EL (cell line): ENCODE data around the gene SPEN.

Source experiments
- DNase-seq: peaks from one replicate; pipeline ENCODE4 v3.0.0-alpha.2; 2016

SPEN gene

DNA sequence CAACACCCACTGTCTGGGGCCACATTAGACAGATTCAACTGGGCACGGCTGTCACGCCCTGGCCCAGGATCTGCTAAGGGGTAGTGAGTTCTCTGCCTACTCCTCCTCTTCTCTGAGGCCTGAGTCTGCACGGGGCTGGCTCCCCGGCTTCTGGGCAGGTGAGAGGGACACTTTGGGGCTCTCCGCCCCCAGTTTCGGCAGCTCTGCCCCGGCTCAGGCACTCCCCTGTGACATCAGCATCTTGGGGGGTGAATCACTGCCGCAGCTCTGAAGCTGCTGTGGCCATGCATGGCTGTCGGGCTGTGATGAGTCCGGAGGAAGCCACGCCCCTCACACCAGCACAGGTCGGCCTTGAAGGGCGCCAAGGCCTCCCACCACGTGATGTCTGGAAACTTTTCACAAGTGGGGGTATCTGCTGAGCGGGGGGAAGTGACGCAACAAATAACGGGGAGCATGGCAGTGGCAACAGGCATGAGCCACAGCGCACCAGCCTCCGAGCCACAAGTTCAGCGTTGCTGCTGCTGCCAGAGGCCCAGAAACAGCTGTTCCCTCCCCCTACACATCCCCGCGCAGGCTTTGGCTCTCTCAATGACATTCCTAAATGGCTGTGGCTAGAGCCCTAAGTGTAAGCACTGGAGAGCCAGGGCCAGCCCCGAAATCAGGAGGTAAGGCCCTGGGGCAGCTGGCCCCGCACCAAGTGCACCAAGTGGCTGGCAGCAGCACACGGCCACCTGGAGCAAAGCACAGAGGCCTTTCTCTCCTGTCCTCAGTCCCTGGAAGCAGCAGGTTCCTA lies 102.1 kb downstream of the SPEN start:
- DNase-seq, result peak; percentile 99

DNA sequence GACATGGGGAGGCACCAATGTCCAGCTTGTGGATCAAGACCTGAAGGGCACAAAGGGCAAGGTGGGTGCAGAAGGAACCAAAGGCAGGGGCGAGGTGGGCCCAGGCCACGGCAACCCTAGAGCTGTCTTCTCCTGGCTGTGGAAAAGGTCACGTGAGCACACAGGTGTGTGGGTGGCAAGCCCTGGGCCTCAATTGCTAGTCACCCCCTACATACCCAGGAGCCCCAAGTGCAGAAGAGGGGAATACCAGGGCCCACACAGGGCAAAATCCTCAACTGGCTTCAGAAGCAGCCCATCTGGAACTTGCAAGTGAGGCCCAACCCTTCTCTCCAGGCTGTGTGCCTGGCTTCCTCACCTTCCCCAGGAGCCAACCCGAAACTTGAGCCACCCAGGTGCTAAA lies 102.8 kb downstream of the SPEN start:
- DNase-seq, result no peak

DNA sequence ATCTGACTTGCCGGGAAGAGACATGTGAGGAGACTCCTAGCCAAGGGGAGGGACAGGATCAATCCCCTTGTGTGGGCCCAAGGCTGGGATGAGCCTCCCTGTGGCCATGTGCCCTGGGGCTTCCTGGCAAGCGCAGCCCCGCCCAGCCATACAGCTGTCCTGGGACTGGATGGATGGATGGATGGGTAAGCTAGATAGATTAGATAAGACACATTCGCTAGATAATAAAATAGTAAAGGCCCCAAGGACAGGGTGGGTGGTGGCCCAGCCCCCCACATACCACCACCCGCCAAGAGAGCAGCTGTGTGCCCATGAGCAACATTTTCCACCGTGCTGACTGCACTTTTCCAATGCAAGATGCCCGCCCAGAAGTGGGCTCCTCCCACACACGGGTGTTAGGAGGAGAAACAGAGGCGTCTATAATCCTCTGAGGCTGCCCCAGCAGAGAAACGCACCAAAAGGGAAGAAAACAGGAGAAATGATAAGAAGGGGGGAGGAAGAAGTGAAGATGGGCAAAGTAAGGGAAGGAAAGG lies 103.3 kb downstream of the SPEN start:
- peak; percentile 69 for DNase-seq

DNA sequence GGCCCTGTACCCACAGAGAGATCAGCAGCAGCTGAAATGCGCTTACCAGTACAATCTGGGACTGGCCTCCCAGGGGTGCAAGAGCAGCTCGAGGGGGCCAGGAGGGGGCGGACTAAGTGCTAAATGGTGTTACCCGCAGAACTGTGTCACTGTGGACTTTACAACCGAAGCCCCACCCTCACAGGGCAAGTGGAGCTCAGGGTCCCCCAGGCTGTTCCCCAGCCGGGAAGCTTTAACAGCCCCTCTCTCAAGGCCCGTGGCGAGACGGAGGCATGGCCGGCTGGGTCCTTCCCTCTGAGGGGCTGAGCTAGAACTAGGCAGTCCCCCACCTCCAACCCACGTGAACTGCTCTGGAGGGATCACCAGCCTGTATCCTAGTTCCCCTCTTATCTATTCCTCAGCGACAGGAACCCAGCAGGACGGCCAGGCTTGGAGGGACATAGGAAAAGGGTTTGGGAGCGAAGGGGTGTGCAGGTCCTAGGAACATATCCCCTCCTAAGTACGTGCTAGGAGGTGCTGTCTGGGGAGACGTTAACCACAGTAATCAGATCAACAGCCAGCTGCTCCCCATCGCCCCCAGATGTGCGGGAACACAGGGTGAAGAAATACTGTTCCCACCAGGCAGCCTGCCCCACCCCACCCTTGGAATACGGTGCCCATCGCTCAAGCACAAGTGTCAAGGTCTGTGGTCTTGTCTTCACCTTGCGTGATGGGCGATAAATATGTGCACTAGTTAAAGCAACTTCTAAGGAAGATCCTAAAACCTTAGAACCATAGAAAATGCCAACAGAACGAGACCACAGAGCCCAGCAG lies 104.0 kb downstream of the SPEN start:
- DNase-seq, result no peak

DNA sequence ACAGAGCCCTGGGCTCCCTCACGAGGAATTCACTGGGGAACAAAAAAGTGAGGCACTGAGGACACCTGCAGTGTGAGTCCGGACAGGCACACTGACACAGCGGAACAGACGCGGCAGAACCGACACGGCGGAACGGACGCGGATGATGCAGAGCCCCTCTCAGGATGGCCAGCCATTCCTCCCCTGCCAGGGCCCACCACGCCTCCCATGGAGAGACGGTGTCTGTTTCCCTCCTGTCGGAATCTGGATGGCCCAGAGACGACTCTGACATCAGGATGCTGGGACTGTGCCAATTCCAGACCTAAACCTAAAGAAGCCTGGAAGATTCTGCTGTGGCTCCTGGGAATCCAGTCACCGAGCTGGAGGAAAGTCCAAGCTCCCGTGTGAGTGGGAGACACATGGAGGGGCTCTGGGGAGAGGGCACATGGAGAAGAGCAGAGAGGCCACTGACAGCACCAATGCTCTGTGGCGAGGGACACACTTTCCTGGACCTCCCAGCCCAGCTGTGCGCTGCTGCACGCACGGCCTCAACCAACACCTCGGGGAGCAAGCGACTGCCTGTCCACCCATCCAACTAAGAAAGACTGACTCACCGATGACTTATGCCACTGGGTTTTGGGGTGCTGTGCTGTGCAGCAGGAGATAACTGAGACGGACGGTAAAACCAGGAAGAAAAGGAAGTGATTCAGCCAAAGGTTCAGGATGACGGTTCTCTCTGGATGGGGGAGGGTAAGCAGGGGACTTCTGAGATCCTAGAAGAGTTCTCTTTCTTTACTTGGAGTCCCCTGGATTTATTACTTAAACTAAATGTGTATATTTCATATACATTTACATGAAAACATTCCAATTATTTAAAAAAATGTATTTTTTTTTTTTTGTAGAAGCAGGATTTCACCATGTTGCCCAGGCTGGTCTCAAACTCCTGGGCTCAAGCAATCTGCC lies 105.1 kb downstream of the SPEN start:
- peak; percentile 99 for DNase-seq

DNA sequence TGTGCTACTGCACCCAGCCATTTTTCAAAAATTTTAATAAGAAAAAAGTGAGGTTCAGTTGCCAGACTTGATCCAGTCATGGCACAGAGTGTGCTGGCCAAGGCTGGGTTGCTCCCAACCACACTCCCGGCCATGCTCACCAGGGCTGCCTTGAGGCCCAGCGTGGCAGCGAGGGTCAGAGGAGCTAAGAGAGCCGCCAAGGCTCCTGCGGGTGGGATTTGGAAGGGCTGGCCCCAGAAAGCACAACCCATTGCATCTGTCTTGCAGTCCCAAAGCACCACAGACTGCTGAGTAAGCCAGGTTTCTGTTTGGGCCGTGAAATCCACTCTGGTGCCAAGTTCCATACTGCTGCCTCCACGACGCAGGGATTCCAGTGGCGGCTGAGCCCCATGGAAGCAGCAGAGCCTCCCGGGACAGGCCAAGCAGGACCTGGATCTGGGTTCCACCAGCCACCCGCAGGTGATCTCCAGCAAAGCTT lies 105.8 kb downstream of the SPEN start:
- DNase-seq, result no peak

DNA sequence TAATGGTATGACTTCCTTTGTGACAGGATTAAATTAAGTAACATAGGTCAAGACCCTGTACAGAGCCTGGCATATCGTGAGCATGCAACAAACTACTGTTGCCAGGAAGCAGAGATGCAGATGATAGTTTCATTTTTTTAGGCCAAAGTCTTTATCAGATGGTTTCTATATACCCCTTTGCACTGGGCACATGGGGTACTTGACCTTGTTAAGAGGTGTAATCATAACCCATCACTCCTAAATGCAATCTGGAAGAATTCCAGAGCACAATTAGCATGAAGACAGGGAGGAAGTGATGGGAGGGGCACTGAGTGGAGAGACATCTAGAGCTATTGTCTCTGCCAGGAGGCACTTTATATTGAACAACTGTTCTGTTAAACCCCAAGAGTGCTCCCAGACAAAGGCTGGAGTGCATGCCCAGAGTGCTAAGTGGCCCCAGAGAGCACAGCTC lies 106.3 kb downstream of the SPEN start:
- no peak for DNase-seq

DNA sequence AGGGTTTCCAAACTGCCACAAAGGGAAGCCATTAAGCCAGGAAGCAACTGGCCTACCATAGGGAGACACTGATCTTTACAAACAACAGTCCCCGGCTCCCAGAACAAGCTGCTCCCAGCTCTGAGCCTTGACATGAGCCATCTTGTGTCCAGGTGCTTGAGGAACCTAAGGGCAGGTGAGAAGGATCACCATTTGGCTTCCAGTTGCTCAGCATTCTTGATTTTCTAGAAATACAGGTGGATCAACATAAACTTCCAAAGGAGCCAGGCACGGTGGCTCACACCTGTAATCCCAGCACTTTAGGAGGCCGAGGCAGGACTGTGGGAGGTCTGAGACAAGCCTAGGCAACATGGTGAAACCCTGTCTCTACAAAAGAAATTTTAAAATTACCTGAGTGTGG lies 106.8 kb downstream of the SPEN start:
- no peak for DNase-seq

DNA sequence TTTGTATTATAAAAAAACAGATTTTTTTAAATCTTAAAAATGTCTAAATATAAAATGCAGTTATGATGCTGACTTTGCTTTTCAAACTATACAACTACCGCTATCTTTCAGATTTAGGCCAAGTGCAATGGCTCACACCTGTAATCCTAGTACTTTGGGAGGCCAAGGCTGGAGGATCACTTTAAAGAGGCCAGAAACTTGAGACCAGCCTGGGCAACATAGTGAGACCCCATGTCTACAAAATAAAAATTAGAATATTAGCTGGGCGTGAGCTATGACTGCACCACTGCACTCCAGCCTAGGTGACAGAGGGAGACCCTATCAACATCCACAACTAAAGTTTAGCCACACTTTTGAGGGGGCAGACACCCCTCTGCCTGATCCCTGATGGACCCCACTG lies 108.0 kb downstream of the SPEN start:
- DNase-seq, result no peak

DNA sequence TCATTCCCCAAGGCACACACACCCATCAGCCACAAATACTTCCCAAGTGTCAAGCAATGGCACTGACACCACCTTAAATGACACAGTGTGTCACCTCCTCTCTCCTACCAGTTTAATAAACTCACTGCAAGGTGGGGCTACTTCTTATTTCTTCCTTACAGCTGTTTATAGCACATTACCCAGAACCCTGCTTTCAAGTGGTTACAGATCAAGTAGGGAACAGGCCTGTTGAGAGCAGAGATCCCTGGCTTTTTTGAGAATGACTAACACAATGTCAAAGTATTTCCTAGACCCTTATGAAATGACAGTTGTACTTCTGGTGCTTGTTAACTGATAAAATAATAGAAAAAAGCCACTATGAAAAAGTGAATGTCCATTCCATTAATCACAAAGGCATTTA lies 108.6 kb downstream of the SPEN start:
- DNase-seq, result peak; percentile 66

DNA sequence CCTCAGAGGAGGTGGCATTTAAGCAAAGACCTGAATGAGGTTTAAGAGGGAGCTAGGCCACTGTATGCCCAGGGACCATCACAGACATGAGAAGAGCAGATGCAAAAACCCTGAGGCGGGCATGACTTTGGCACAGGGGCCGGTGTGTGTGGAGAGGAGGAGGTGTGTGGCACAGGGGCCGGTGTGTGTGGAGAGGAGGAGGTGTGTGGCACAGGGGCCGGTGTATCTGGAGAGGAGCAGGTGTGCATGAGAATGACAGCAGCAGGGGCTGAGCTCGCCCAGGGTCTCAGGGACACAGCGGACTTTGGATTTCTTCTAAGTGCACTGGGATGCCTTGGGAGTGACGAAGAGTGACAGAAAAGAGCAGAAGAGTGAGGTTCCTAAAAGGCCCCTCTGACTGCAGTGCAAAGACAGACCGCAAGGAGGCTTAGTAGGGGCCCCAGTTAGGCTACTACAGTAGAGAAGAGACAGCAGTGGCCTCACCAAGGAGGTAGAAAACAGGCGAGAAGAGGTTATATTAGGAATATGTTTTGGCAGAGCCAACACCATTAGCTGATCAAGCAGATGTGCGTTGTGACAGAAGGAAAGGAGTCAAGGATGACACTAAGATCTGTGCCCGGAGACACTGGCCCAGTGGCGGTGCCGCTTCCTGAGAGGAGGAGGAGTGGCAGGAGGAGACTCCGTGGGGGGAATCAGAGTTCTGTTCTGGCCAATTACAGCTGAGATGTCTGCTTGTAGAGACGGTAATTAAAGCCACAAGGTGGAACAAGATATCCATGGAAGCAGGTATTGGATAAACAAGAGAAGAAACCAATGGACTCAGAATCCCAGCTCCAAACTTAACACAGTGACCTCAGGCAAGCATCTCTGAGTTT lies 110.0 kb downstream of the SPEN start:
- DNase-seq, result no peak

DNA sequence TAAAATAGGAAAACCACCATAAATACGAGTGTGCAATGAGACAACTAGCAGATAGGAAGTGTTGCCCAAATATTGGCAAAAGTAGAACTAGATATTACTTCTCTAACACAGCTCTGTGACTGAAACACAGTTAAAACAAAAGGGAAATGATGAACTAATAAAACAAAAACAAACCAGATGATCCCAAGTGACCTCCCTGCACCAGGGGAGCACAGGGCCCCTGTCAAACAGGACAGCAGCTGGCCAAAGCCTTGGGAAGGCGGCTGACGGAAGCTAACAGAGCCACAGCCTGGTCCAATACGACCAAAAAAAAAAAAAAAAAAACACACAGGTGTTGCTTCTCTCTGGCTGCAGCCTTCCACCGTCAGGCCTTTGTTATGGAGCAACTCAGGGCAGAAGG lies 110.6 kb downstream of the SPEN start:
- no peak for DNase-seq

DNA sequence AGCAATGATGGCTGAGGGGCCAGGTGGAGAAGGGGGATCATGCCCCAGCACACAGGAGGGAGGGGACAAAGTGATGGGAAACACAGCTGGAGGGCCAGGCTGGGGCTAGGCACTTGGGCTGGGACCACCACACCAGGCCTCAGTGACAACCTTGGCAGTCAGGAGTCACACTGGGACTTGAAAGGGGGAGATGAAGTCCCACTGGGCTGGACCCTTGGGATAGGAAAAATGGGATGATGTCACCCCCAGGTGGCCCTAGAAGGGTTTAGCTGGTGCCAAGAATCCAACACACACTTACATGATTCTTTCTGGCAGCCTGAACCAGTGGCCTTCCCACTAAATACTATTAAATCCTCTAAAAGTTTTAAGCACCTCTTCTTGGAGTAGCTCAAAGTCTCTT lies 111.3 kb downstream of the SPEN start:
- peak; percentile 26 for DNase-seq

DNA sequence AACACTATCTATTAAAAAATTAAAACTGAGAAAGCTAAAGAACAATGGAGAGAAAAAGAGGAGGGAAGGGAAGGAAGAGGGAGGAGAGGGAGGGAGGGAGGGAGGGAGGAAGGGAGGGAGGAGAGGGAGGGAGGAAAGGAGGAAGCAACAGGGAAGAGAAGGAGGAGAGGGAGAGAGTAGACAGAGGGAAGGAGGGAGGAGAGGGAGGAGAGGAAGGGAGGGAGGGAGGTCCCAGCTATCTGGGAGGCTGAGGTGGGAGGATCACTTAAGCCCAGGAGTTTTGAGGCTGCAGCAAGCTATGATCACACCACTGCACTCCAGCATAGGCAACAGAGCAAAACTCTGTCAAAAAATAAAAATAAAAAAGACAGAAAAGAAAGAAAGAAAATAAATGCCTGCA lies 111.9 kb downstream of the SPEN start:
- DNase-seq, result no peak

DNA sequence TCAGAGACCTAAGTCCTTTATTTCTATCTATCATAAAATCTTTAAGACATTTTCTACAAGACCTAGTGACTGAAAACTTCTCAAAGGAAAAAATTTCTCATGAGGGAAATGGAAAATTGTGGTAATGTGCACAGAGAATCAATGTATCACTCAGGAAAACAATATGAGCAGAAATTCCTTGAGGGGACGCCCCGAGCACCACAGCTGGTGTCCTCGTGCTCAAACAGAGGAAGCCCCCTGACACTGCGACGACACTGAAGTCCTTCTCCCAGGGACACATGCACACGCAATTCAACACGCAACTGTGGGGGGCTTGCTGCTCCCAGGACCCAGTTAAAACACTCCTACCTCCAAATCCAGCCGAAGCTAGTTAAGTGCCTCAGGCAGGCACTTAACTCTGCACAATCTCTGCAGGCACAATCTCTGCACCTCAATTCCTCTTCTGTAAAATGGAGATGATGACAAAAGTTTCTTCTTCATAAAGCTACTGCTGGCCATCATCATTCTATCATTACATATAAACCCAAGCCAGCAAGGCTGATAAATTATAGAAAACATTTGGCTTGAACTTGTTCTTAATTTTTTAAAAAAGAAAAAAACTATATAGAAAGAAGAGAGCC lies 112.4 kb downstream of the SPEN start:
- no peak for DNase-seq

DNA sequence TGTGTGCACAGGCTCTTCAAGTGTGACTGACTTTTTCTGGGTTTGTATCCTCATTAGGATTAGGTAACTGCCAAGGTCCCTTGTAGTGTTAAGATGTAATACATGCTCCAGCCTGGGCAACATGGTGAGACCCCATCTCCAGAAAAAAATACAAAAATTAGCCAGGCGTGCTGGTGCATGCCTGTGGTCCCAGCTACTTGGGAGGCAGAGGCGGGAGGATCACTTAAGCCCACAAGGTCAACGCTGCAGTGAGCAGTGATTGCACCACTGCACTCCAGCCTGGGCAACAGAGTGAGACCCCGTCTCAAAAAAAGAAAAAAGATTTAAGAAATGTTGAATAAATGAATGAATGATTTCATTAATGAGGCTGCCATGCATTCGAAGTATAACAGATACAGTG lies 113.3 kb downstream of the SPEN start:
- DNase-seq, result no peak

DNA sequence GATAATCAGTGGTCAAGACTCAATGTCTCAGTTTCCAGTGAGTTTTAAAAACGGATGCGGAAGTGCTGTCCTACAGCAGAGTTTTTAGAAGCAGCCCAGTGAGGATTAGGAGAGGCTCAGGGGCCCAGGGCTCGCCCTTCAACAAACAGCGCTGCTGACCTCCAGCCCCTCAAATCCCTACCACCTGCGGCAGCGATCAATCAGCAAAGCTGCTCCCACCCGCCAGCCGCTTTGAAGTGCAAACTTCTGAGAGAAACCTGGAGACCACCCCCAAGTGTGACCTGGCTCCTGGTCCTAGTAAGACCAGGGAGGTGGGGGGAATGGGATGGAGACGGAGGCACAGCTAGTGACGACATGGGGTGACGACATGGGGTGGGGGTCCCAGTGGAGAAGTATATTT lies 114.0 kb downstream of the SPEN start:
- DNase-seq, result no peak

DNA sequence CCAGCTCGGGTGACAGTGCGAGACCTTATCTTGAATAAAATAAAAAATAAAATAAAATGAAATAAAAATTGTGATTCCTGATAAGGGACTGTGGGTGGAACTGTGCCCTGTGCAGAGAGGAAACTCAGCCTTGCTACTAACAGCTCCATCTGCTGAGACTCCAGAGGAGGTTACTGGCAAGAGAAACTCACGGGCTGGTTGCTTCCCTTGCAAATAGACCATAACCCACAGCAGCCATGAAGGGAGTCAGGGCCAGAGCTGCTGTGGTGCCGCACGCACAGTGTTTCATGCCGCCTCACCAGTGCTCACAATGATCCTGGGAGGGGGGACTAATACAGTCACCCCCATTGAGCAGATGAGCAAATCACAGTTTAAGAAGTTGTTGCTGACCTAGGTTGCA lies 114.7 kb downstream of the SPEN start:
- no peak for DNase-seq

DNA sequence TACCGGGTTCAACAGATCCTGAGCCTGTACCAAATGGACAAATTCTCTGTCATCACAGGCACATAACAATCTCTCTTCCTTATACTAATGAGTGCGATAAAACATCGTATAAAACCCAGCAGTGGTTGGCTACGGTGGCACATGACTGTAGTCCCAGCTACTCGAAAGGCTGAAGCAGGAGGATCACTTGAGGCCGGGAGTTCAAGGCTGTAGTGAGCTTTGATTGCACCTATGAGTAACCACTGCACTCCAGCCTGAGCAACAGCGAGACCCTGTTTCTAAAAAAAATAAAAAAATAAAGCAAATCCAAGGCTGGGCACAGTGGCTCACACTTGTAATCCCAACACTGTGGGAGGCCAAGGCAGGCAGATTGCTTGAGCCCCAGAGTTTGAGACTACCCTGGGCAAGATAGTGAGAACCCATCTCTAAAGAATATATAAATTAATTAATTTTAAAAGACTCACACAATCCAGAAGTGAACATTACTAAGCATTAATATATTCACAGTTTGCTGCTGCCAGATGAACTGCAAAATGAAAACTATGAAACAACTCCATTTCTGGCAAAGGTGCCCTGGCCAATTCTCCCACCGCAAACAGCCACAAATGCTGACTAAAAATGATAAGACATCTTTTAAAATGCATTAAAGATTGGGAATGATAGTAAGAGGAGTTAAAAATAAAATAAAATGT lies 115.3 kb downstream of the SPEN start:
- no peak for DNase-seq

DNA sequence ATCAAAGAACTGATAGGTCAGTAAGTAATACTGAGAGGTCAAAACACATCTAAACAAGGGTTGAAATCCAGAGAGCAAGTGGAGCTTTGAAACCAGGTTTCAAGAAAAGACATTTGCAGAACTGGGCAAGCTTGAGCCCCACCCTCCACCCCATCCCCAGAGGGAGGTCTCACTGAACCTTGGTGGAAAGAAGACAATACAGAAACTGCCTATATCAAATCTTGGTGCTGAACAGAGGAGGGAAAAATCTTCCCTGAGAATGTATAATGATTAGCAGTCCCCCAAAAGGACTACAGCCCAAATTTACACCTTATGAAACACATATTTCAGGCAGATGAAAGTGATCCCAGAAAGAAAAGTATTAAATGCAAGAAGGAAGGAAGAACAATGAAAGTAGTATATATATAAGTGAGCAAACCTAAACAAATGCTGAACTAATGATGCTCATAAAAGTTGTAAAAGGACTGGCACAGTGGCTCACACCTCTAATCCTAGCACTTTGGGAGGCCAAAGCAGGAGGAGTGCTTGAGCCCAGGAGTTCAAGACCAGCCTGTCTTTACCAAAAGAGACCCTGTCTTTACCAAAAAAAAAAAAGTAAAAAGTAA lies 116.0 kb downstream of the SPEN start:
- no peak for DNase-seq
